ENCODE measurements around the gene GRAMD2B.
"Not testable (repeated sequence)": the region's sequence is repeated elsewhere in the genome, so short reads cannot be mapped to it uniquely, and the experiment has no call there.

The GRAMD2B gene

GRCh38 chr5:126514131-126514557, 90.9 kb downstream of the GRAMD2B start:
- DNase-seq (ENCODE audit: low spot score) = no peak

DNA sequence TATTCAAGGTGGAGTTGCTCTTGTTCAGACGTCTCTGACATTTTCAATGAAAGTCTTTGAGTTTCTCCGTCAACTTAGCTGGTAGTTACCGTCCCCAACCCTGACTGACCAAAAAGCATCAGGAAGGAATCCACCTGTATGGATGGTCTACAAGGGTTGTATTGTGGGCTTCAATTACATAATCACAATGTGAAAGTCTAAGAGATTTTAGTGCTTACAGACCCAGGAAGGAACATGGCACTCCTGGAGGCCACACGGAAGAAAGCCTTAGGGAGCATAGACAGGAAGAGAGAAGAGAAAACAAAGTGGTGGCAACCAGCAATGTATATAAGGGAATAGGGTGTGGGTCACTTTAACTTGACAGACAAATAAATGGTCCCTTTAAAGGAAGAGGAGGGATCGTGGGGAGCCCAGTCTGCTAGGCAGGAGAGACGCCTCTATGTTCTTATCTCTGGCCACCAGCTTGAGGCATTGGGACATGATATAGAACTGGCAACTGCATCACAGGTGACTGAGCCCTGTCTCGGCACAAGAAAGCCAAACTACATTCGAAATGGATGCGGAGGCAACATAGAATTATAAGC, 91.4 kb downstream of the GRAMD2B start:
- no peak for DNase-seq (ENCODE audit: low spot score)

- DNase-seq (ENCODE audit: low spot score) = no peak
Observed at GRCh38 chr5:126515337-126515736, 92.1 kb downstream of the GRAMD2B start.

DNA sequence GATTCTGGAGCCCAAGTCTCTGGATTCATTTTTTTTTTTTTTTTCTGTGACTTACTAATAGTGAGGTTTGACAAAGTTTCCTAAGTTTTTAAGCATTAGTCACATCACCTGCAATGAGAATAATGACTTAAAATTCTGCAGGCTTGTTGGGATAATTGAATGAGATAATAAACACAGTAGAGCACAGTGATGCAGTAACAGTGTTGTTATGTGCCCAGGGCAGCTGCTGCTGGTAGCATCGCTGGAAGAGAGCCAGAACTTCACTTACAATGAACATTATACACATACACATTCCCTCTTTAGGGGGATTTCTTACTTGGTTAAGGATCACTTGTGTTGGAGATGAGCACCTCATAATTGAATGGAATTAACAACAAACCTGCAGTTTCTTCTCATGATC, 92.9 kb downstream of the GRAMD2B start:
- no peak for DNase-seq (ENCODE audit: low spot score)

DNA sequence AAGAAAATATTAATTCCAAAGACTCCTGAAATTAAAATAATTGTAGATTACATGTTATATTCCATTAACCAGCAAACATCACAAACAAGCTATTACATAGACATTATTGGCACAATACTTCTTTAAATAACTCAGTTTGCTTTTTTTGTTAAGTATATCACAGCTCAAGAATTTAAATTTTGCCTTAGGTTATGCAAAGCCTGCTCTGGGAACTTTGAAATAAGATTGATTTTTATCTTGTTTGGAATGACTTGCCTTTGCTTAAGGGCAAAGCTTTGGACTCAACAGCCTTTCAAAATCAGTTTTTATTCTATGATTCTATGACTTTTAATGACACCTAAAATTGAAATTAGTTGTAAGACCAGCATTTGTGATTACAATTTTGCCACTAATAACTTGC, 93.6 kb downstream of the GRAMD2B start:
- no peak for DNase-seq (ENCODE audit: low spot score)

GRCh38 chr5:126519223-126519622, 96.0 kb downstream of the GRAMD2B start:
- DNase-seq (ENCODE audit: low spot score) = not testable (repeated sequence)

- no peak for DNase-seq (ENCODE audit: low spot score)
Observed at GRCh38 chr5:126519637-126520592, 96.7 kb downstream of the GRAMD2B start.

GRCh38 chr5:126520593-126520953, 97.4 kb downstream of the GRAMD2B start:
- no peak for DNase-seq (ENCODE audit: low spot score)

- DNase-seq (ENCODE audit: low spot score) = no peak
Observed at GRCh38 chr5:126521130-126521529, 97.9 kb downstream of the GRAMD2B start.

GRCh38 chr5:126523818-126524510, 100.8 kb downstream of the GRAMD2B start:
- no peak for DNase-seq (ENCODE audit: low spot score)

DNA sequence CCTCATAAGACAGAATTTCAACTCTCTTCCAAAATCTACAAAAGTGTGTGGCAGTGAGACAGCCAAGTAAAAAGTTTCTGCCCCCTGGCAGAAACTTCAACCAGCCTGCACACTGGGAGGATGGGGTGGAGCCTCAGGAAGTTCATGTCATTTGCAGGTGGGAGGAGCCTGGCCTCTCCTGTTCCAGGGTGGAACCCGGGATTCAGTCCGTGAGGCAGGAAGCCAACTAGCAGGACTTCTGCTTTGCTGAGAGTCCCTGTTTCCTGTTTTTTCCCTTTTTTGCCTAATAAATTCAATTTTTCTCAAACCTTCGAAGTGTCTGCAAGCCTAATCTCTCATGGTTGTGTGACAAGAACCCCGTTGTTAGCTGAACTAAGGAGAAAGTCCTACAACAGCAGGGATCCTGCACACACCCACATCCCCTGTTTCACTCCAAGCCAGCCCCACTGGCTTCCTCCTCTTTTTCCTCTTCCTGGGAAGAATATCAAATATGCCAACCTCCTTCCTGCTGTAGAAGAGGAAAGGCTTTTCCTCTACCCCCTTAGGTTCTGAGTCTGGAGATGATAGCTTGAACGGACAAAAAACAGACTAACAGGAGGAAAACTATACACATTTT, 102.5 kb downstream of the GRAMD2B start:
- peak; percentile 31 for DNase-seq (ENCODE audit: low spot score)

- no peak for DNase-seq (ENCODE audit: low spot score)
Observed at GRCh38 chr5:126526493-126526892, 103.3 kb downstream of the GRAMD2B start.

DNA sequence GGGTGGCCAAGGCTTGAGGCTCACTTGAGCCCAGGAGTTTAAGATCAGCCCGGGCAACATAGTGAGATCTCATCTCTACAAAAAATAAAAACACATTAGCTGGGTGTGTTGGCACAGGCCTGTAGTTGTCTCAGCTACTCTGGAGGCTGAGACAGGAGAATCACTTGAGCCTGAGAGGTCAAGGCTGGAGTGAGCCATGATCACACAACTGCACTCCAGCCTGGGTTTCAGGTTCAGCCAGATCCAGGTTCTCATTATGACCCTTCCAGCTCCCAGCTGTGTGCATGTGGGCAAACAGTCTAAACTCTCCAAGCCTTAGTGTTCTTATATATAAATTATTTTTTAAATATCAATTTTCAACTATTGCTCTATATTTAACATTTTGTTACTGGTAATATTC, 103.9 kb downstream of the GRAMD2B start:
- no peak for DNase-seq (ENCODE audit: low spot score)

GRCh38 chr5:126527892-126528291, 104.7 kb downstream of the GRAMD2B start:
- DNase-seq (ENCODE audit: low spot score) = no peak

DNA sequence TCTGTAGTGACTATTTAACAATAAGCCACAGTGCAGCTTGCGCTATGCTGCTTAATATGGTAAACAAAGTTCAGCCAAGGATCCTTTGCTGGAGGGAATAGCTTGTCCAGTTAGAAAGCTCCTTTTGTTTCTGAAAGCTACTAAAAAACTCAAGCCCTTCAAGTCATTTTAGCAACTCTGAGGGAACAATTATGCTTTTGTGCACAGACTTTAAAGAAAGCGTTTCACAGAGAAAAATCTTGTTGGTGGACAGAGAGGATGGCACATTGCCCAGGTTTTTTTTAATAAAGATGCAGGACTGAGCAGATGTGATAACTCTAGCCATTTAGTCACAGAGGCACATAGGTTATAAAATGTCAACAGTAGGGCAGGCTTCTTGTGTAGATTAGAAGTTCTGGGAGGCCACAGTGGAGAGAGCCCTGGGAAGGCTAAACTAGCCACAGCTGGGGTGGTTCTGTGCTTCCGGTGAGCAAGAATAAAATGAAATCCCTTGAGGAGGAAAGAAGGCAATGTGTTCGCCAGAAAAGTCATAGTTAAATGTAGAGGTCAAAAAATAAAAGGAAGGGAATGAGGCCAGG, 108.4 kb downstream of the GRAMD2B start:
- no peak for DNase-seq (ENCODE audit: low spot score)

DNA sequence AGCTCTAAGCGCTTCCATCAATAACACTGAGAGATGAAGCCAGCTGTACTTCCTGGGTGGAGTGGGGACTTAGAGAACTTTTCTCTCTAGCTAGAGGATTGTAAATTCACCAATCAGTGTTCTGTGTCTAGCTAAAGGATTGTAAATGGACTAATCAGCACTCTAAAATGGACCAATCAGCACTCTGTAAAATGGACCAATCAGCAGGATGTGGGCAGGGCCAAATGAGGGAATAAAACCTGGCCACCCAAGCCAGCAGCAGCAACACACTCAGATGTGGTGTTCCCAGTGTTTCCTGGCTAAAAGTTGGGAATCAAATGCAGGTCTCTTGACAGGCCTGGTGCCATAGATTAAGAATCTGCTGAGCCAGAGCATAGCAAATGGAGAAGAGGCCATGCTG, 111.3 kb downstream of the GRAMD2B start:
- no peak for DNase-seq (ENCODE audit: low spot score)

GRCh38 chr5:126535856-126536545, 112.8 kb downstream of the GRAMD2B start:
- DNase-seq (ENCODE audit: low spot score) = no peak

DNA sequence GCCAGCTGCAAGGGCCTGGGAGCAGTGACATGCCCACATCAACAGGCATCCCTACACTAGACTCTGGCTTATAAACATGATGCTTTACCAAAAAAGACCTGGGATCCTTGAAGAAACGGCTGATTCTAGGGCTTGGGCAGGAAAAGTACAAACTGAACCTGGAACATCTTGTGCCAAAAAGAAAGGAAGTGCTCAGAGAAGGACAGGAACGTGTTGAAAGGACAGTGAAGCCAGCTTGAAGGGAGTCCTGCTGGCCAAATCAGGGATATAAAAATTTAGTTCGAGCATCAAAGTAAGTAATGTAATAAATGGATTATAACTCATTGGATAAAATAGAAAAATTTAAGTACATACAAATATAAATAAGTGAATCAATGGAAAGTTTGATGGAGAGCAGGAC, 113.7 kb downstream of the GRAMD2B start:
- DNase-seq (ENCODE audit: low spot score) = no peak

- no peak for DNase-seq (ENCODE audit: low spot score)
Observed at GRCh38 chr5:126538579-126538978, 115.4 kb downstream of the GRAMD2B start.

DNA sequence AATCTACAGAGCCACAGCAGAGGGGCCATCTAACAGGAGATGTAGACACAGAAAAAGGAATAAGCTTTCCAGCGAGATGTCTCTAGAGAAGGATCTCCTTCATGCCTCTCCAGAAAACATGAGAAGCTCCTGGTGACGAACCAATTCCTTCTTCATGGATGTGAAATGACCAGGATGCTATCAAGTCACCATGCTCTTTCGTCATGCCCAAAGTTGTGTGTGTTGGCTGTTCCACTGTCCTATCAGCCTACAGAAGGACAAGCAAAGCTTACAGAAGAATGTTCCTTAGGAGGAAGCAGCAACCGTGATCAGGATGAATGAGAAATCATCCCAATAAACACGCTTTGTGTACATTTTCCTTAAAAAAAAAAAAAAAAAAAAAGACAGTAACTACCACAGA, 117.4 kb downstream of the GRAMD2B start:
- no peak for DNase-seq (ENCODE audit: low spot score)

- DNase-seq (ENCODE audit: low spot score) = no peak
Observed at GRCh38 chr5:126542441-126542840, 119.2 kb downstream of the GRAMD2B start.

- no peak for DNase-seq (ENCODE audit: low spot score)
Observed at GRCh38 chr5:126543009-126543408, 119.8 kb downstream of the GRAMD2B start.
